PC-9 (cell line): ENCODE data around the gene FGF1. TPM values are rescaled to one million over a fixed set of nuclear protein-coding genes. Genes with fewer than 3 reads are reported as not detected.

Experiments
- BruUV-seq: library from RNA; stranded (reverse); fragments of 400-500 nt; replicated peaks from 2 replicates; lab custom pipeline; 2021; lab: Mats Ljungman, UMichigan
- CTCF ChIA-PET: fragments of 300-600 bp; sonication (Branson Sonifier 250); formaldehyde crosslinking; loops from one replicate; lab custom pipeline; 2022; ENCODE audit warnings: antibody characterized with exemption; lab: Charles Lee
- POLR2A ChIA-PET: fragments of 300-600 bp; sonication (Branson Sonifier 250); formaldehyde crosslinking; loops from one replicate; lab custom pipeline; 2022; ENCODE audit warnings: antibody characterized with exemption; ENCODE audit not compliant: unreplicated experiment; lab: Charles Lee
- DNase-seq, 2 experiments: peaks; one replicate each; pipeline versions ENCODE4 v3.0.0 to v3.0.0-alpha.2; 2015 to 2022; ENCODE audit warnings: mixed read lengths in 1 of 2
- H2AFZ ChIP-seq: fragments of 200-600 bp; sonication (generic); 2 replicates; pipeline ENCODE4 v1.8.1; 2017; ENCODE audit warnings: antibody characterized with exemption
- H3F3A ChIP-seq: fragments of 200-600 bp; sonication (generic); 2 replicates; pipeline ENCODE4 v1.8.1; 2017; ENCODE audit warnings: antibody characterized with exemption, mild to moderate bottlenecking, low read depth; ENCODE audit not compliant: insufficient read depth
- H3K27ac ChIP-seq: fragments of 200-600 bp; sonication (generic); 2 replicates; pipeline ENCODE4 v1.6.1; 2016; ENCODE audit warnings: mixed run types
- H3K27me3 ChIP-seq: fragments of 200-600 bp; sonication (generic); 2 replicates; pipeline ENCODE4 v1.6.1; 2016; ENCODE audit warnings: low read depth, mixed run types; ENCODE audit not compliant: insufficient read depth
- H3K36me3 ChIP-seq: fragments of 200-600 bp; sonication (generic); 2 replicates; pipeline ENCODE4 v1.6.1; 2016; ENCODE audit warnings: low read depth, mixed run types
- H3K4me1 ChIP-seq: fragments of 200-600 bp; sonication (generic); replicated peaks from 2 replicates; pipeline ENCODE4 v1.6.1; 2016; ENCODE audit warnings: mixed run types; ENCODE audit not compliant: insufficient read depth
- H3K4me2 ChIP-seq: fragments of 200-600 bp; sonication (generic); 2 replicates; pipeline ENCODE4 v1.6.1; 2017; ENCODE audit warnings: mixed run types
- H3K4me3 ChIP-seq: fragments of 200-600 bp; sonication (generic); 2 replicates; pipeline ENCODE4 v1.6.1; 2016; ENCODE audit warnings: mixed run types
- H3K79me2 ChIP-seq: fragments of 200-600 bp; sonication (generic); 2 replicates; pipeline ENCODE4 v1.6.1; 2017; ENCODE audit warnings: low read depth, mixed run types
- H3K9me2 ChIP-seq: fragments of 200-600 bp; sonication (generic); 2 replicates; pipeline ENCODE4 v1.8.1; 2017; ENCODE audit warnings: mild to moderate bottlenecking; ENCODE audit not compliant: insufficient read depth
- H3K9me3 ChIP-seq: fragments of 200-600 bp; sonication (generic); 2 replicates; pipeline ENCODE4 v1.8.1; 2016; ENCODE audit warnings: low read depth; ENCODE audit not compliant: insufficient read depth
- H4K20me1 ChIP-seq: fragments of 200-600 bp; sonication (generic); 2 replicates; pipeline ENCODE4 v1.8.1; 2017; ENCODE audit not compliant: insufficient read depth
- CTCF ChIP-seq: fragments of 200-600 bp; sonication (generic); conservative IDR thresholded peaks from 2 replicates; pipeline ENCODE4 v1.6.1; 2017; ENCODE audit warnings: mixed run types, antibody characterized with exemption, mild to moderate bottlenecking, moderate library complexity
- EZH2 ChIP-seq: fragments of 200-600 bp; sonication (generic); IDR thresholded peaks from 2 replicates; pipeline ENCODE4 v1.8.0; 2017; ENCODE audit warnings: antibody characterized with exemption, low read depth
- intact Hi-C: fragments of 100-400 bp; cut with micrococcal nuclease; formaldehyde crosslinking; loops from one replicate; pipeline ENCODE4 v1.10.0; 2022; ENCODE audit not compliant: unreplicated experiment
- total RNA-seq: library from RNA; stranded (reverse); gene quantifications from 2 replicates; pipeline ENCODE4 v1.2.3, GENCODE V29; 2021

Gene FGF1
- total RNA-seq, 1 experiment from 2014 or later = 0.44 TPM

DNA sequence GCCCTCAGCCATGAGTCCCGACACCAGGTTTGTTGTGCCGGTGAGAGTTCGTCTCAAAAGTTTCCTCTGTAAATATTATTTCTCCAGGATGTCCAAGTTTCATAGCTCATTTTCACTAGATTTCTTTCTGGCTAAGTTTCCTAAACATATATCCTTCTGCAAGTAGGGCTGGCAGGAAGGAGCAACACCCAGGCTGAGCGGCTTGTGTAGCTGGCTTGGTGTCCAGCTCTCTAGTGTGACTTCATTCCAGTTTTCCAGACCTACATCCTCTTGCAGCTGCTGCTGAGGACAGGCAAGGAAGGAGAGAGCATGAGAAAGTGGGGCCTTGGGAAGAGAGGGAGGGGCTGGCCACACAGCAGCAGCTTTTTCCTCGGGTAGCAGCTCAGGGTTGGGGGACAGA, 80.3 kb downstream of the FGF1 start:
- Histone ChIP-seq H3K9me3 (no peaks in the 10 kb centered on the region), H3K4me3 (no peak overlapping the region), H3K4me1 (peaks cover 19% of the 10 kb centered on the region), H3K4me2 (no peak overlapping the region), H4K20me1 (no peaks in the 10 kb centered on the region), H3K9me2 (no peaks in the 10 kb centered on the region), H3K36me3 (no peaks in the 10 kb centered on the region), H3K27me3 (no peaks in the 10 kb centered on the region), H3K79me2 (no peaks in the 10 kb centered on the region), H3K27ac (no peak overlapping the region), H2AFZ (no peak overlapping the region), H3F3A (peaks cover 15% of the 10 kb centered on the region)
- no peak for DNase-seq
- TF ChIP-seq EZH2 = no peak
- no peak for TF ChIP-seq CTCF
- intact Hi-C loops = no loop called here
- no TSS peak for BruUV-seq
- POLR2A ChIA-PET = no interaction called here
- CTCF ChIA-PET = no interaction called here

DNA sequence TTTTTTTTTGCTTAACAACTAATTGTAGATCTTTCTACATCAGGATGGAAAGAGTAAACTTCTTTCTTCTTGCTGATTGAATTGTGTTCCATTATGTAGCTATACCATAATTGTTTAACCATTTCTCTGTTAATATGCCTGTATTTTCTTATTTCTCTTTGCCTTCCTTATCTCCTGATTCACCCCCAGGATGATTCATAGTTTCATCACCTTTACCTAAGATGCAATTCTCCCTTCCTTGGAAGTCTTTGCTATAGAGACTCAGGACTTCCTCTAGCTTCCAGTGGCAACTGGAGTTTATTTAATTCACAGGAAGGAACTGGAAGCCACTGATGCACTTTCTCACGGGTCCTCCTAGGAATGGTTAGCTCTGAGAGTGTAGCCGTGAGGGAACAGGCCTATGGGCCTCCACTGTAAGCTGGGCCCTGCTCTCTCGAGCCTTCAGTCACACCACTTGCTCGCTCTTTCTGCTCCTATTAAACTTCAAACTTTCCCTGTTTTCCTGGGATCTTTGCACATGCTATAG, 83.1 kb downstream of the FGF1 start:
- POLR2A ChIA-PET = no interaction called here

GRCh38 chr5:142601432-142601831, 84.5 kb downstream of the FGF1 start:
- Histone ChIP-seq H3K9me3 (no peaks in the 10 kb centered on the region), H3K4me1 (peaks cover 40% of the 10 kb centered on the region), H3K27ac (no peak overlapping the region), H3K4me3 (no peak overlapping the region), H3K9me2 (no peaks in the 10 kb centered on the region), H3K4me2 (no peak overlapping the region), H3K36me3 (no peaks in the 10 kb centered on the region), H2AFZ (no peak overlapping the region), H4K20me1 (no peaks in the 10 kb centered on the region), H3F3A (peaks cover 27% of the 10 kb centered on the region), H3K27me3 (no peaks in the 10 kb centered on the region), H3K79me2 (no peaks in the 10 kb centered on the region)
- CTCF ChIA-PET = interaction anchor here (0.5 kb wide), 1 partner anchor 215 kb away, joined by 3 read pairs; no protein-coding TSS in a partner anchor
- BruUV-seq = no TSS peak
- POLR2A ChIA-PET = no interaction called here
- intact Hi-C loops = no loop called here
- no peak for DNase-seq
- TF ChIP-seq CTCF = no peak; the same call in 1 of the 2 replicates
- TF ChIP-seq EZH2 = no peak

More for the DNA sequence above, 83.1 kb downstream of the FGF1 start:
- Histone ChIP-seq H2AFZ (0 out of 2 replicates have a peak overlapping the region, but pooled peaks have one; percentile 5), H3K36me3 (no peaks in the 10 kb centered on the region), H3K4me1 (peaks cover 28% of the 10 kb centered on the region), H3K9me3 (no peaks in the 10 kb centered on the region), H3K4me2 (peak overlapping the region; percentile 38), H3K27ac (peak overlapping the region; percentile 89), H4K20me1 (no peaks in the 10 kb centered on the region), H3K79me2 (no peaks in the 10 kb centered on the region), H3K9me2 (no peaks in the 10 kb centered on the region), H3K27me3 (no peaks in the 10 kb centered on the region), H3F3A (peaks cover 17% of the 10 kb centered on the region), H3K4me3 (no peak overlapping the region)
- peak in 1 of 2 experiments; percentile 81 for DNase-seq
- BruUV-seq = no TSS peak
- TF ChIP-seq EZH2 (no peak), CTCF (no peak)
- intact Hi-C loops = no loop called here
- CTCF ChIA-PET = interaction anchor here (0.5 to 0.6 kb wide), 2 partner anchors 41 to 296 kb away, joined by 3 to 11 read pairs; no protein-coding TSS in a partner anchor
